GM23338 (cell line): ENCODE measurements around the gene PRDM4. TPM values are rescaled to one million over a fixed set of nuclear protein-coding genes. Genes with fewer than 3 reads are reported as not detected.

ENCODE experiments used
- ATAC-seq: fragments of 200-7000 bp; cut with Tn5 transposase; 3 replicates; pipeline ENCODE4 v1.9.1; 2020
- DNase-seq: peaks from one replicate; pipeline ENCODE4 v3.0.0-alpha.2; 2015; ENCODE audit warnings: low spot score
- H2AFZ ChIP-seq: fragments of 200-600 bp; sonication (generic); 2 replicates; pipeline ENCODE4 v1.8.0; 2016; ENCODE audit warnings: antibody characterized with exemption, mild to moderate bottlenecking, moderate library complexity
- H3F3A ChIP-seq: fragments of 200-600 bp; sonication (generic); replicated peaks from 2 replicates; pipeline ENCODE4 v1.8.0; 2017; ENCODE audit warnings: antibody characterized with exemption, mixed run types, low read depth
- H3K27ac ChIP-seq: fragments of 200-600 bp; sonication (generic); 2 replicates; pipeline ENCODE4 v1.6.1; 2016; ENCODE audit warnings: low read depth
- H3K27me3 ChIP-seq: fragments of 200-600 bp; sonication (generic); 2 replicates; pipeline ENCODE4 v1.8.0; 2016; ENCODE audit warnings: mild to moderate bottlenecking, mixed run types, moderate library complexity; ENCODE audit not compliant: insufficient read depth
- H3K36me3 ChIP-seq: fragments of 200-600 bp; sonication (generic); 2 replicates; pipeline ENCODE4 v1.8.0; 2016; ENCODE audit warnings: mild to moderate bottlenecking; ENCODE audit not compliant: insufficient read depth
- H3K4me1 ChIP-seq: fragments of 200-600 bp; sonication (generic); 2 replicates; pipeline ENCODE4 v1.8.0; 2016; ENCODE audit warnings: mild to moderate bottlenecking, moderate library complexity; ENCODE audit not compliant: insufficient read depth
- H3K4me2 ChIP-seq: fragments of 200-600 bp; sonication (generic); 2 replicates; pipeline ENCODE4 v1.7.1; 2017; ENCODE audit warnings: mixed run types
- H3K4me3 ChIP-seq: fragments of 200-600 bp; sonication (generic); 2 replicates; pipeline ENCODE4 v1.6.1; 2016; ENCODE audit warnings: mixed run types
- H3K79me2 ChIP-seq: fragments of 200-600 bp; sonication (generic); replicated peaks from 2 replicates; pipeline ENCODE4 v1.8.0; 2017; ENCODE audit warnings: mild to moderate bottlenecking; ENCODE audit not compliant: insufficient read depth
- H3K9me2 ChIP-seq: fragments of 200-600 bp; sonication (generic); 2 replicates; pipeline ENCODE4 v1.8.0; 2017; ENCODE audit not compliant: insufficient read depth
- H4K20me1 ChIP-seq: fragments of 200-600 bp; sonication (generic); replicated peaks from 2 replicates; pipeline ENCODE4 v1.8.0; 2017; ENCODE audit warnings: mild to moderate bottlenecking; ENCODE audit not compliant: insufficient read depth
- H3K27ac Mint-ChIP-seq: 2 replicates; pipeline ENCODE4 v1.8.0; 2020; ENCODE audit warnings: inconsistent platforms, mild to moderate bottlenecking, moderate library complexity, mixed read lengths
- H3K27me3 Mint-ChIP-seq: 3 replicates; pipeline ENCODE4 v1.8.0; 2022; ENCODE audit warnings: low read depth, mild to moderate bottlenecking, moderate library complexity, mixed read lengths, inconsistent platforms; ENCODE audit not compliant: insufficient read depth, poor library complexity
- H3K36me3 Mint-ChIP-seq: 3 replicates; pipeline ENCODE4 v1.8.0; 2021; ENCODE audit warnings: low read depth, mild to moderate bottlenecking, inconsistent platforms, moderate library complexity, mixed read lengths
- H3K4me1 Mint-ChIP-seq: 3 replicates; pipeline ENCODE4 v1.8.0; 2020; ENCODE audit warnings: mild to moderate bottlenecking, inconsistent platforms, mixed read lengths
- H3K4me3 Mint-ChIP-seq: 3 replicates; pipeline ENCODE4 v1.8.0; 2021; ENCODE audit warnings: moderate library complexity, mild to moderate bottlenecking, inconsistent platforms, mixed read lengths
- H3K9me3 Mint-ChIP-seq: 3 replicates; pipeline ENCODE4 v1.8.0; 2020; ENCODE audit warnings: moderate library complexity, mild to moderate bottlenecking, inconsistent platforms, mixed read lengths
- CREB1 ChIP-seq: fragments of 250-450 bp; sonication (Bioruptor Pico); IDR thresholded peaks from 2 replicates; pipeline ENCODE4 v1.5.0; 2020; ENCODE audit warnings: low read depth, mild to moderate bottlenecking, moderate library complexity
- EZH2 ChIP-seq: fragments of 200-600 bp; sonication (generic); IDR thresholded peaks from one replicate; pipeline ENCODE4 v1.8.0; 2017; ENCODE audit warnings: antibody characterized with exemption, mild to moderate bottlenecking, low read depth; ENCODE audit not compliant: unreplicated experiment
- EZH2phosphoT487 ChIP-seq: fragments of 200-600 bp; sonication (generic); IDR thresholded peaks from one replicate; pipeline ENCODE4 v1.8.1; 2018; ENCODE audit warnings: antibody characterized with exemption; ENCODE audit not compliant: unreplicated experiment
- JUNB ChIP-seq: IDR thresholded peaks from one replicate; pipeline ENCODE4 v1.6.1; 2016; ENCODE audit warnings: antibody characterized with exemption; ENCODE audit not compliant: unreplicated experiment
- NANOG ChIP-seq: IDR thresholded peaks from 2 replicates; pipeline ENCODE4 v1.6.1; 2016; ENCODE audit warnings: antibody characterized with exemption, borderline replicate concordance
- STAT1 ChIP-seq: IDR thresholded peaks from one replicate; pipeline ENCODE4 v1.6.1; 2016; ENCODE audit warnings: antibody characterized with exemption; ENCODE audit not compliant: unreplicated experiment
- ZNF114 ChIP-seq: fragments of 250-450 bp; sonication (Bioruptor Pico); IDR thresholded peaks from 2 replicates; pipeline ENCODE4 v1.5.0; 2020; ENCODE audit warnings: mild to moderate bottlenecking, moderate library complexity
- ZNF331 ChIP-seq: fragments of 250-450 bp; sonication (Bioruptor Pico); IDR thresholded peaks from 2 replicates; pipeline ENCODE4 v1.5.0; 2020; ENCODE audit warnings: low read depth, mild to moderate bottlenecking, moderate library complexity
- polyA plus RNA-seq: library from polyadenylated mRNA; unstranded; fragments of >200 nt; fragmentation: Nextera tagmentation; extraction: Ambion mirVana; gene quantifications from 2 replicates; pipeline ENCODE4 v1.2.1, GENCODE V29; 2016
- total RNA-seq: library from RNA; depleted of rRNA; stranded (reverse); fragments of >200 nt; shearing (Covaris generic); gene quantifications from 2 replicates; pipeline ENCODE4 v1.2.3, GENCODE V29; 2014
- TF ChIP-seq, protein P1 (sequence below): fragments of 250-450 bp; sonication (Bioruptor Pico); IDR thresholded peaks from 2 replicates; pipeline ENCODE4 v1.5.0; 2020; ENCODE audit warnings: mild to moderate bottlenecking, moderate library complexity
- TF ChIP-seq, protein P2 (sequence below): IDR thresholded peaks from 2 replicates; pipeline ENCODE4 v1.6.1; 2016; ENCODE audit warnings: antibody characterized with exemption
- TF ChIP-seq, protein P3 (sequence below), 2 experiments: fragments of 200-600 bp in 1 of 2; sonication (generic) in 1 of 2; conservative IDR thresholded peaks; 2 replicates each; pipeline versions ENCODE4 v1.5.1 to v1.6.1; 2016 to 2017; ENCODE audit warnings: antibody characterized with exemption in 2 of 2, low read depth in 2 of 2, mild to moderate bottlenecking in 2 of 2, moderate library complexity in 1 of 2

PRDM4 gene
- total and polyA plus RNA-seq, 2 experiments from 2014 or later: 4.9 to 17.1 TPM

DNA sequence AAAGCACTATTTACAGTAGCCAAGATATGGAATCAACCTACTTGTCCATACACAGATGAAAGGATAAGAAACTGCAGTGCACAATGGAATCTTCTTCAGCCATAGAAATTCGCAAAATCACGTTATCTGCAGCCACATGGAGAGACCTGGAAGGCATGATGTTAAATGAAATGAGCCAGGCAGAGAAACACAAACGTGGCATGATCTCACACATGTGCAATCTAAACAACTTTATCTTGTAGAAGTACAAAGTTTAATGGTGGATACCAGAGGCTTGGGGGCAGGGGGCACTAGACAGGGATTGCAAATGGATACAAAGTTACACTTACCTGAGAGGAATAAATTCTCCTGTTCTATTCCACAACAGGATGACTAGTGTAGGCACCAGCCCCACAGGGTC lies 37.6 kb upstream of the PRDM4 start (continued):
- TF ChIP-seq, protein P1, sequence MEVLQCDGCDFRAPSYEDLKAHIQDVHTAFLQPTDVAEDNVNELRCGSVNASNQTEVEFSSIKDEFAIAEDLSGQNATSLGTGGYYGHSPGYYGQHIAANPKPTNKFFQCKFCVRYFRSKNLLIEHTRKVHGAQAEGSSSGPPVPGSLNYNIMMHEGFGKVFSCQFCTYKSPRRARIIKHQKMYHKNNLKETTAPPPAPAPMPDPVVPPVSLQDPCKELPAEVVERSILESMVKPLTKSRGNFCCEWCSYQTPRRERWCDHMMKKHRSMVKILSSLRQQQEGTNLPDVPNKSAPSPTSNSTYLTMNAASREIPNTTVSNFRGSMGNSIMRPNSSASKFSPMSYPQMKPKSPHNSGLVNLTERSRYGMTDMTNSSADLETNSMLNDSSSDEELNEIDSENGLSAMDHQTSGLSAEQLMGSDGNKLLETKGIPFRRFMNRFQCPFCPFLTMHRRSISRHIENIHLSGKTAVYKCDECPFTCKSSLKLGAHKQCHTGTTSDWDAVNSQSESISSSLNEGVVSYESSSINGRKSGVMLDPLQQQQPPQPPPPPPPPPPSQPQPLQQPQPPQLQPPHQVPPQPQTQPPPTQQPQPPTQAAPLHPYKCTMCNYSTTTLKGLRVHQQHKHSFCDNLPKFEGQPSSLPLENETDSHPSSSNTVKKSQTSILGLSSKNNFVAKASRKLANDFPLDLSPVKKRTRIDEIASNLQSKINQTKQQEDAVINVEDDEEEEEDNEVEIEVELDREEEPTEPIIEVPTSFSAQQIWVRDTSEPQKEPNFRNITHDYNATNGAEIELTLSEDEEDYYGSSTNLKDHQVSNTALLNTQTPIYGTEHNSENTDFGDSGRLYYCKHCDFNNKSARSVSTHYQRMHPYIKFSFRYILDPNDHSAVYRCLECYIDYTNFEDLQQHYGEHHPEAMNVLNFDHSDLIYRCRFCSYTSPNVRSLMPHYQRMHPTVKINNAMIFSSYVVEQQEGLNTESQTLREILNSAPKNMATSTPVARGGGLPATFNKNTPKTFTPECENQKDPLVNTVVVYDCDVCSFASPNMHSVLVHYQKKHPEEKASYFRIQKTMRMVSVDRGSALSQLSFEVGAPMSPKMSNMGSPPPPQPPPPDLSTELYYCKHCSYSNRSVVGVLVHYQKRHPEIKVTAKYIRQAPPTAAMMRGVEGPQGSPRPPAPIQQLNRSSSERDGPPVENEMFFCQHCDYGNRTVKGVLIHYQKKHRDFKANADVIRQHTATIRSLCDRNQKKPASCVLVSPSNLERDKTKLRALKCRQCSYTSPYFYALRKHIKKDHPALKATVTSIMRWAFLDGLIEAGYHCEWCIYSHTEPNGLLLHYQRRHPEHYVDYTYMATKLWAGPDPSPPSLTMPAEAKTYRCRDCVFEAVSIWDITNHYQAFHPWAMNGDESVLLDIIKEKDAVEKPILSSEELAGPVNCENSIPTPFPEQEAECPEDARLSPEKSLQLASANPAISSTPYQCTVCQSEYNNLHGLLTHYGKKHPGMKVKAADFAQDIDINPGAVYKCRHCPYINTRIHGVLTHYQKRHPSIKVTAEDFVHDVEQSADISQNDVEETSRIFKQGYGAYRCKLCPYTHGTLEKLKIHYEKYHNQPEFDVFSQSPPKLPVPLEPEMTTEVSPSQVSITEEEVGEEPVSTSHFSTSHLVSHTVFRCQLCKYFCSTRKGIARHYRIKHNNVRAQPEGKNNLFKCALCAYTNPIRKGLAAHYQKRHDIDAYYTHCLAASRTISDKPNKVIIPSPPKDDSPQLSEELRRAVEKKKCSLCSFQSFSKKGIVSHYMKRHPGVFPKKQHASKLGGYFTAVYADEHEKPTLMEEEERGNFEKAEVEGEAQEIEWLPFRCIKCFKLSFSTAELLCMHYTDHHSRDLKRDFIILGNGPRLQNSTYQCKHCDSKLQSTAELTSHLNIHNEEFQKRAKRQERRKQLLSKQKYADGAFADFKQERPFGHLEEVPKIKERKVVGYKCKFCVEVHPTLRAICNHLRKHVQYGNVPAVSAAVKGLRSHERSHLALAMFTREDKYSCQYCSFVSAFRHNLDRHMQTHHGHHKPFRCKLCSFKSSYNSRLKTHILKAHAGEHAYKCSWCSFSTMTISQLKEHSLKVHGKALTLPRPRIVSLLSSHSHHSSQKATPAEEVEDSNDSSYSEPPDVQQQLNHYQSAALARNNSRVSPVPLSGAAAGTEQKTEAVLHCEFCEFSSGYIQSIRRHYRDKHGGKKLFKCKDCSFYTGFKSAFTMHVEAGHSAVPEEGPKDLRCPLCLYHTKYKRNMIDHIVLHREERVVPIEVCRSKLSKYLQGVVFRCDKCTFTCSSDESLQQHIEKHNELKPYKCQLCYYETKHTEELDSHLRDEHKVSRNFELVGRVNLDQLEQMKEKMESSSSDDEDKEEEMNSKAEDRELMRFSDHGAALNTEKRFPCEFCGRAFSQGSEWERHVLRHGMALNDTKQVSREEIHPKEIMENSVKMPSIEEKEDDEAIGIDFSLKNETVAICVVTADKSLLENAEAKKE (CRISPR knock-in tag): no peak
- TF ChIP-seq EZH2phosphoT487: no peak

DNA sequence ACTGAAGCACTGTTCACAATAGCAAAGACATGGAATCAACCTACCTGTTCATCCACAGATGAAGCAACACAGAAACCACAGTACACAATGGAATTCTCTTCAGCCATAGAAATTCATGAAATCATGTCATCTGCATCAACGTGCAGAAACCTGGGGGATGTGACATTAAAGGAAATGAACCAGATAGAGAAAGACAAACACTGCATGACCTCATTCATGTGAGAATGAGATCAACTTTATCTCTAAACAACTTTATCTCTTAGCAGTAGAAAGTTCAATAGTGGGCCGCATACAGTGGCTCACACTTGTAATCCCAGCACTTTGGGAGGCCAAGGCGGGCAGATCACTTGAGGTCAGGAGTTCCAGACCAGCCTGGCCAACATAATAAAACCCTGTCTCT lies 33.5 kb upstream of the PRDM4 start:
- Mint-ChIP-seq H3K4me3 (no peak overlapping the region), H3K9me3 (peaks cover 26% of the 10 kb centered on the region), H3K27ac (no peak overlapping the region), H3K4me1 (no peaks in the 10 kb centered on the region), H3K27me3 (peaks cover 3% of the 10 kb centered on the region), H3K36me3 (peaks cover 8% of the 10 kb centered on the region; the same call in 1 of the 3 replicates)
- H4K20me1 ChIP-seq: no peaks in the 10 kb centered on the region
- no peaks in the 10 kb centered on the region for H3F3A ChIP-seq
- no peaks in the 10 kb centered on the region for H3K79me2 ChIP-seq
- no peaks in the 10 kb centered on the region for H3K9me2 ChIP-seq
- H2AFZ ChIP-seq: no peak overlapping the region
- no peak for DNase-seq
- H3K36me3 ChIP-seq: no peaks in the 10 kb centered on the region
- no peaks in the 10 kb centered on the region for H3K27me3 ChIP-seq
- H3K27ac ChIP-seq: no peak overlapping the region
- ATAC-seq: no peak
- no peak overlapping the region for H3K4me3 ChIP-seq
- no peak overlapping the region for H3K4me2 ChIP-seq
- no peaks in the 10 kb centered on the region for H3K4me1 ChIP-seq
- no peak for TF ChIP-seq EZH2
- no peak for TF ChIP-seq ZNF331 (CRISPR knock-in tag)
- TF ChIP-seq, protein P2, sequence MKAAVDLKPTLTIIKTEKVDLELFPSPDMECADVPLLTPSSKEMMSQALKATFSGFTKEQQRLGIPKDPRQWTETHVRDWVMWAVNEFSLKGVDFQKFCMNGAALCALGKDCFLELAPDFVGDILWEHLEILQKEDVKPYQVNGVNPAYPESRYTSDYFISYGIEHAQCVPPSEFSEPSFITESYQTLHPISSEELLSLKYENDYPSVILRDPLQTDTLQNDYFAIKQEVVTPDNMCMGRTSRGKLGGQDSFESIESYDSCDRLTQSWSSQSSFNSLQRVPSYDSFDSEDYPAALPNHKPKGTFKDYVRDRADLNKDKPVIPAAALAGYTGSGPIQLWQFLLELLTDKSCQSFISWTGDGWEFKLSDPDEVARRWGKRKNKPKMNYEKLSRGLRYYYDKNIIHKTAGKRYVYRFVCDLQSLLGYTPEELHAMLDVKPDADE: no peak
- no peak for TF ChIP-seq ZNF114
- TF ChIP-seq, protein P3, sequence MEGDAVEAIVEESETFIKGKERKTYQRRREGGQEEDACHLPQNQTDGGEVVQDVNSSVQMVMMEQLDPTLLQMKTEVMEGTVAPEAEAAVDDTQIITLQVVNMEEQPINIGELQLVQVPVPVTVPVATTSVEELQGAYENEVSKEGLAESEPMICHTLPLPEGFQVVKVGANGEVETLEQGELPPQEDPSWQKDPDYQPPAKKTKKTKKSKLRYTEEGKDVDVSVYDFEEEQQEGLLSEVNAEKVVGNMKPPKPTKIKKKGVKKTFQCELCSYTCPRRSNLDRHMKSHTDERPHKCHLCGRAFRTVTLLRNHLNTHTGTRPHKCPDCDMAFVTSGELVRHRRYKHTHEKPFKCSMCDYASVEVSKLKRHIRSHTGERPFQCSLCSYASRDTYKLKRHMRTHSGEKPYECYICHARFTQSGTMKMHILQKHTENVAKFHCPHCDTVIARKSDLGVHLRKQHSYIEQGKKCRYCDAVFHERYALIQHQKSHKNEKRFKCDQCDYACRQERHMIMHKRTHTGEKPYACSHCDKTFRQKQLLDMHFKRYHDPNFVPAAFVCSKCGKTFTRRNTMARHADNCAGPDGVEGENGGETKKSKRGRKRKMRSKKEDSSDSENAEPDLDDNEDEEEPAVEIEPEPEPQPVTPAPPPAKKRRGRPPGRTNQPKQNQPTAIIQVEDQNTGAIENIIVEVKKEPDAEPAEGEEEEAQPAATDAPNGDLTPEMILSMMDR (conservative IDR thresholded peaks at IDR 0.05; ENCODE audit: low read depth in 2 of 2): no peak
- TF ChIP-seq CREB1 (CRISPR knock-in tag): no peak
- no peak for TF ChIP-seq NANOG
- no peak for TF ChIP-seq STAT1
- no peak for TF ChIP-seq JUNB
